Psoas muscle (tissue), 8 donors: ENCODE measurements around the gene PEBP1. TPM values are rescaled to one million over a fixed set of nuclear protein-coding genes. Genes with fewer than 3 reads are reported as not detected.

Experiments used
- ATAC-seq, 4 donors: fragments of 200-7000 bp; cut with Tn5 transposase; one replicate each; pipeline ENCODE4 v1.9.1; 2020; ENCODE audit warnings: moderate library complexity in 3 of 4, mild to moderate bottlenecking in 2 of 4
- DNase-seq, 2 donors: peaks; one replicate each; pipeline ENCODE4 v3.0.0-alpha.2; 2020
- H3K27ac ChIP-seq: fragments of 200-600 bp; one replicate; pipeline ENCODE4 v1.8.0; 2022
- H3K27me3 ChIP-seq, 3 donors: fragments of 200-600 bp in 1 of 3; one replicate each; pipeline versions ENCODE4 v1.6.1 to v1.8.0; 2013 to 2022; ENCODE audit warnings: low read length in 2 of 3, mild to moderate bottlenecking in 2 of 3, moderate library complexity in 1 of 3; ENCODE audit not compliant: insufficient read depth in 3 of 3
- H3K36me3 ChIP-seq, 2 donors: fragments of 200-600 bp in 1 of 2; one replicate each; pipeline versions ENCODE4 v1.6.1 to v1.8.0; 2013 to 2022; ENCODE audit warnings: low read depth in 1 of 2, mild to moderate bottlenecking in 1 of 2, moderate library complexity in 1 of 2; ENCODE audit not compliant: insufficient read depth in 1 of 2
- H3K4me1 ChIP-seq: fragments of 200-600 bp; one replicate; pipeline ENCODE4 v1.8.0; 2022
- H3K4me3 ChIP-seq: fragments of 200-600 bp; one replicate; pipeline ENCODE4 v1.8.0; 2022; ENCODE audit warnings: mild to moderate bottlenecking
- H3K9me3 ChIP-seq: fragments of 200-600 bp; one replicate; pipeline ENCODE4 v1.8.0; 2022
- WGBS, 3 donors: extraction: QIAGEN DNeasy Blood & Tissue Kit; methylation state at CpG; one replicate each; pipeline versions ENCODE4 v1.1.6 to v1.1.7; 2013; 5-methylcytosine and 5-hydroxymethylcytosine counted together
- intact Hi-C, 2 donors: fragments of 100-400 bp; cut with DNase I; formaldehyde crosslinking; loops; one replicate each; pipeline versions ENCODE4 v1.11.0 to v1.14.2; 2022
- polyA plus RNA-seq, 3 donors: library from polyadenylated mRNA; stranded (reverse); fragments of 200-250 nt; gene quantifications; one replicate each; pipeline ENCODE4 v1.2.3, GENCODE V29; 2013
- total RNA-seq, 4 donors: library from RNA; stranded (reverse); fragmentation: NEBNext Ultra II Directional in 2 of 4; extraction: Animal tissue kit (Norgen Biotek cat#: 25700) in 2 of 4; gene quantifications; one replicate each; pipeline versions ENCODE4 v1.2.1 to v1.2.4, GENCODE V29; 2021 to 2023
- TF ChIP-seq, protein P1 (sequence below): fragments of 200-600 bp; IDR thresholded peaks from one replicate; pipeline ENCODE4 v1.8.0; 2022; ENCODE audit warnings: antibody characterized with exemption
- donor health status: healthy with polysubstance abuse.
- donor health status: DM: no; HTN: no; CAD: no; lungs with moderate emphysema.
- donor health status: Bipolar disorder and iron deficiency.
- donor health status: healthy.
- donor health status: DM: yes; HTN: yes; CAD: no.
- donor health status: DM: no; HTN: no; CAD: no.
- donor health status: DM: no; HTN: no; CAD: no.
- donor health status: DM: yes; HTN: yes; CAD: no.

PEBP1 gene
- total and polyA plus RNA-seq, 7 donors = 144 to 326 (median 258) TPM

DNA sequence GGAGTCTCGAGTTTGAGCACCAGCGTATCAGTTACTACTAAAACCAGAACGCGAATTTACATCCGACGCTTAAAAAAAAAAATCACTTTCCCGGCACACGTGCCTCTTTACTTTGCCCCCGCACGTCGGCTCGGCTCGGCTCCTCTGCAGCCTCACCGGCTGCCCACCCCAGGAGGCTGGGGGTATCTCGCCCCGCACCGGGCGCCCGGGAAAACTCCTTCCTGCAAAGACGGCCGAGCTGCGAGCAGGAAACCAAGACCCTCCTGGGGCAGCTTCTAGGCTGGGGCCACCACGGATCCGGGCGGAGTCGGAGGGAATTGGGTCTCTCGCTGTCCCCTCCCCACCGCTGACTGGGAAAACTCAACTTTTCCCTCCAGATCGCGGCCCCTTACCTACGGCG, 32.7 kb upstream of the PEBP1 start:
- H3K9me3 ChIP-seq = no peaks in the 10 kb centered on the region

DNA sequence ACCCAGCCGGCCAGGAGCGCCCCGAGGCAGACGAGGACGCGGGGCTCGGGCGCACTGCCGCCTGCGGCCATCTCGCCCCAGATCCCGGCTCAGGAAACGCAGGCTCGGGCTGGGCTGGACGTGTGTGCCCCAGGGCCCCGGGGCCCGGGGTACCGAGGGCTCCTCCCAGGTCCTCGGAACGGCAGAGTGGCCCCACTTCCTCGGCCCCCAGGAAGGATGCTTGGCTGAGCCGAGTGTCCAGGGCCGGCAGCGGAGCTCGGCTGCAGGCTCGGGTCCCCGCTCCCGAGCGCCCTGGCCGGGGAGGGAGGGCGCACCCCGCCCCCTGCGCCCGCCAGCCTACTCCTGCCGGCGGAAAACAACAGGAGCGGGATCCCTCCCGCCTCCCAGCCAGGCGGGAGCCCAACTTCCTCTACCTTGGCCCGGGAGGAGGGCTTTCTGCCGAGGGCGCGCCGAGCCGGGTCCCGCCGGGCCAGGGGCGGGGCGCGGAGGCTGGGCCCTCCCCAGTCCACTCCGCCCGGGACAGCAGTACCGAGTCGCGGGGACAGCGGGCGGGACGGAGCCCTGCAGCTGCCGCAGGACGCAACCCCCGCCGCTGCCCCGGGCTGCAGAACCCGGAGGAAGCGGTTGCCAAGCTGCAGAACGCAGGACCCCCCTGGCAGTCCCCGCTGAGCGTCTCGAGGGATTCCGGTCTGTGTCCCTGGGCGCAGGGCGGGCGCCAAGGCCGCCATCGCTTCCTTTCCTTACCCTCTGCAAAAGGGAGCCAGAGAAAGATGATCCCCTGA, 32.1 kb upstream of the PEBP1 start, which contains the start of gene VSIG10:
Gene VSIG10, minus strand, starts transcription at position 411 of the 782 bp plus-strand sequence. Its CDS starts 340 bp downstream, at position 71.
- ATAC-seq (peak; percentile 87 to 94 (median 88)), DNase-seq (peak; percentile 77 to 84)
- Histone ChIP-seq H3K27me3 (no peaks in the 10 kb centered on the region), H3K9me3 (no peaks in the 10 kb centered on the region), H3K4me1 (peaks cover 12% of the 10 kb centered on the region), H3K36me3 (no peaks in the 10 kb centered on the region), H3K27ac (peak within 1 kb of the TSS; percentile 81), H3K4me3 (peak within 1 kb of the TSS; percentile 89)
- intact Hi-C loops = loop anchor here (5.0 kb wide), 1 partner anchor 41 kb away; the partner anchor contains the start of gene WSB2 (in 2 of the 2)
- TF ChIP-seq, protein P1, sequence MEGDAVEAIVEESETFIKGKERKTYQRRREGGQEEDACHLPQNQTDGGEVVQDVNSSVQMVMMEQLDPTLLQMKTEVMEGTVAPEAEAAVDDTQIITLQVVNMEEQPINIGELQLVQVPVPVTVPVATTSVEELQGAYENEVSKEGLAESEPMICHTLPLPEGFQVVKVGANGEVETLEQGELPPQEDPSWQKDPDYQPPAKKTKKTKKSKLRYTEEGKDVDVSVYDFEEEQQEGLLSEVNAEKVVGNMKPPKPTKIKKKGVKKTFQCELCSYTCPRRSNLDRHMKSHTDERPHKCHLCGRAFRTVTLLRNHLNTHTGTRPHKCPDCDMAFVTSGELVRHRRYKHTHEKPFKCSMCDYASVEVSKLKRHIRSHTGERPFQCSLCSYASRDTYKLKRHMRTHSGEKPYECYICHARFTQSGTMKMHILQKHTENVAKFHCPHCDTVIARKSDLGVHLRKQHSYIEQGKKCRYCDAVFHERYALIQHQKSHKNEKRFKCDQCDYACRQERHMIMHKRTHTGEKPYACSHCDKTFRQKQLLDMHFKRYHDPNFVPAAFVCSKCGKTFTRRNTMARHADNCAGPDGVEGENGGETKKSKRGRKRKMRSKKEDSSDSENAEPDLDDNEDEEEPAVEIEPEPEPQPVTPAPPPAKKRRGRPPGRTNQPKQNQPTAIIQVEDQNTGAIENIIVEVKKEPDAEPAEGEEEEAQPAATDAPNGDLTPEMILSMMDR = no peak
- 0% methylated on average over 49 to 75 of the region's 75 CpGs for WGBS, 3 donors

More for the DNA sequence above, 32.7 kb upstream of the PEBP1 start:
- H3K4me1 ChIP-seq = peaks cover 12% of the 10 kb centered on the region
- WGBS, 3 donors = 0 to 1% (median 1%) methylated on average over 32 of the region's 32 CpGs
- TF ChIP-seq, protein P1 = no peak
- peak overlapping the region; percentile 81 for H3K27ac ChIP-seq
- H3K36me3 ChIP-seq = no peaks in the 10 kb centered on the region
- peak overlapping the region; percentile 89 for H3K4me3 ChIP-seq
- DNase-seq (peak; percentile 16 to 56), ATAC-seq (peak; percentile 1 to 19 (median 10))
- no peaks in the 10 kb centered on the region for H3K27me3 ChIP-seq
- intact Hi-C loops = loop anchor here (5.0 kb wide), 1 partner anchor 41 kb away; the partner anchor contains the start of gene WSB2 (in 2 of the 2)

DNA sequence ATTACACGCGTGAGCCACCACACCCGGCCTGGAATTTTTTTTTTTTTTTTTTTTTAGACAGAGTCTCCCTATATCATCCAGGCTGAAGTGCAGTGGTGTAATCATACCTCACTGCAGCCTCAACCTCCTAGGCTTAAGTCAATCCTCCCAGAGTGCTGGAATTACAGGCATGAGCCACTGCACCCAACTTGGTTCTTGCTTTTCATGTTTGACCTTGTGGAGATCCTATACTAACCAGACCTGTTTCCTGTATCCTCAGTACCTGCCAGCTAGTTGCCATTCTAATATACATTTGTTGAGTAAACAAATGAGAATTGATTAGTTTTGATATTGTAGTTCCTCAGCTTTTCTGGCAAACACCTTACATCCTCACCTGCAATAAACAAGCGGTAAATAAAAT, 28.9 kb upstream of the PEBP1 start:
- DNase-seq (no peak), ATAC-seq (no peak)
- no peaks in the 10 kb centered on the region for H3K9me3 ChIP-seq
- H3K4me3 ChIP-seq = no peak overlapping the region
- peaks cover 9% of the 10 kb centered on the region for H3K4me1 ChIP-seq
- WGBS, 3 donors = 50 to 71% (median 54%) methylated on average over 4 of the region's 4 CpGs
- no peaks in the 10 kb centered on the region for H3K36me3 ChIP-seq
- intact Hi-C loops = no loop called here
- TF ChIP-seq, protein P1 = no peak
- H3K27ac ChIP-seq = no peak overlapping the region
- no peaks in the 10 kb centered on the region for H3K27me3 ChIP-seq

DNA sequence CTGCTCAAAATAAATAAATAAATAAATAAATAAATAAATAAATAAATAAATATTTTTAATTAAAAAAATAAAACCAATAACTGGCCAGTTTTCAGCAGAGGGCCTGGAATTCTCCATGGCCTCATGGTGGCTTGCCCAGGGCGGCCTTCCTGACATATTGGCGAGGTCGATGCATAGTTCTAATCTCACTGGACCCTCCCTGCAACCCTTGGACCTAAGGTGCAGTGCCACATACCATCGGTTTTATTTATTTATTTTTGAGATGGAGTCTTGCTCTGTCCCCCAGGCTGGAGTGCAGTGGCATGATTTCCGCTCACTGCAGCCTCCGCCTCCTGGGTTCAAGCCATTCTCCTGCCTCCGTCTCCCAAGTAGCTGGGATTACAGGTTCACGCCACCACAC, 28.2 kb upstream of the PEBP1 start:
- Histone ChIP-seq H3K36me3 (no peaks in the 10 kb centered on the region), H3K9me3 (no peaks in the 10 kb centered on the region), H3K27ac (no peak overlapping the region), H3K27me3 (no peaks in the 10 kb centered on the region), H3K4me1 (peaks cover 2% of the 10 kb centered on the region), H3K4me3 (no peak overlapping the region)
- TF ChIP-seq, protein P1 = no peak
- DNase-seq = no peak
- intact Hi-C loops = no loop called here
- 85 to 96% (median 89%) methylated on average over 8 of the region's 8 CpGs for WGBS, 3 donors
- no peak for ATAC-seq
